Heart left ventricle (tissue), 13 donors: ENCODE results near the gene KRT40.

Experiments
- POLR2A ChIP-seq, 2 donors: fragments of 450-650 bp; IDR thresholded peaks; one replicate each; pipeline ENCODE4 v1.6.1; 2017; ENCODE audit warnings: antibody characterized with exemption in 2 of 2, mild to moderate bottlenecking in 2 of 2, moderate library complexity in 2 of 2
- TF ChIP-seq, protein P1 (sequence below), 12 donors: fragments of 200-600 bp; sonication (generic) in 4 of 12; IDR thresholded peaks; one replicate each; pipeline versions ENCODE4 v1.5.0 to v1.8.0; 2018 to 2022; ENCODE audit warnings: antibody characterized with exemption in 12 of 12, mild to moderate bottlenecking in 5 of 12
- donor health status: ischemic (EF 13 %, LVEDD 7.1; RV severe dilation, severe dysfunction).
- donor health status: DM: no; HTN: yes; CAD: no.
- donor health status: DM: no; HTN: no; CAD: no.
- donor health status: ischemic (EF 25% LVEDD 6.9; RV normal size, moderate dysfunction).
- donor health status: ischemic (EF 25% LVEDD 5.7; RV mildly dilated, moderate dysfunction).
- donor health status: ischemic (EF 35%, LVEDD 5.7; RV mildly dilated, moderate dysfunction).
- donor health status: nonischemic (EF 11% LVEDD 7.7; RV severe dilation, severe dysfunction).
- donor health status: DM: yes; HTN: yes; CAD: no.
- donor health status: PGD.
- donor health status: ischemic (EF 29% LVEDD 5.4; RV normal size, mild dysfunction).
- donor health status: nonischemic (EF 23%, LVEDD 6.1; RV moderate dilation, normal function).

DNA sequence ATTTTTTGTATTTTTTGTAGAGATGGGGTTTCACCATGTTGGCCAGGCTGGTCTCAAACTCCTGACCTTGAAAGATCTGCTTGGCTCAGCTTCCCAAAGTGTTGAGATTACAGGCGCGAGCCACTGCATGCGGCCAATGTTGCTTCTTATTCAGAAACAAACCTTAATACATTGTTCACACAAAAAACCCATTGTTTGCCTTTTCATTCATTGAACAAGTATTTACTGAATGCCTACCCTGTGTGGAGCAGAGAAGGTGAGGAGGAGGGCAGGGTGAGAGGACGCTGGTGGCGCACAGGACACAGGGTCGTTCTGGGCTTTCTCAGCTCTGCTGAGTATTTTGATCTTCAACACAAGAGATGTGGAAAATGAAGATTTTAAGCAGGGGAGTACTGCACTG, 38.7 kb downstream of the KRT40 start:
- TF ChIP-seq, protein P1, sequence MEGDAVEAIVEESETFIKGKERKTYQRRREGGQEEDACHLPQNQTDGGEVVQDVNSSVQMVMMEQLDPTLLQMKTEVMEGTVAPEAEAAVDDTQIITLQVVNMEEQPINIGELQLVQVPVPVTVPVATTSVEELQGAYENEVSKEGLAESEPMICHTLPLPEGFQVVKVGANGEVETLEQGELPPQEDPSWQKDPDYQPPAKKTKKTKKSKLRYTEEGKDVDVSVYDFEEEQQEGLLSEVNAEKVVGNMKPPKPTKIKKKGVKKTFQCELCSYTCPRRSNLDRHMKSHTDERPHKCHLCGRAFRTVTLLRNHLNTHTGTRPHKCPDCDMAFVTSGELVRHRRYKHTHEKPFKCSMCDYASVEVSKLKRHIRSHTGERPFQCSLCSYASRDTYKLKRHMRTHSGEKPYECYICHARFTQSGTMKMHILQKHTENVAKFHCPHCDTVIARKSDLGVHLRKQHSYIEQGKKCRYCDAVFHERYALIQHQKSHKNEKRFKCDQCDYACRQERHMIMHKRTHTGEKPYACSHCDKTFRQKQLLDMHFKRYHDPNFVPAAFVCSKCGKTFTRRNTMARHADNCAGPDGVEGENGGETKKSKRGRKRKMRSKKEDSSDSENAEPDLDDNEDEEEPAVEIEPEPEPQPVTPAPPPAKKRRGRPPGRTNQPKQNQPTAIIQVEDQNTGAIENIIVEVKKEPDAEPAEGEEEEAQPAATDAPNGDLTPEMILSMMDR (IDR thresholded peaks at IDR 0.05): no peak
- TF ChIP-seq POLR2A (IDR thresholded peaks at IDR 0.05): no peak
